ENCODE measurements around the gene TSGA10. TPM values are rescaled to one million over a fixed set of nuclear protein-coding genes. Genes with fewer than 3 reads are reported as not detected.
A peak's percentile ranks its signal among the peaks of the same experiment; 100 is the strongest.
"Not testable (repeated sequence)": the region's sequence is repeated elsewhere in the genome, so short reads cannot be mapped to it uniquely, and the experiment has no call there.

TSGA10 gene
- total and polyA plus RNA-seq, 9 donors, result 1.5 to 3.1 (median 1.9) TPM

DNA sequence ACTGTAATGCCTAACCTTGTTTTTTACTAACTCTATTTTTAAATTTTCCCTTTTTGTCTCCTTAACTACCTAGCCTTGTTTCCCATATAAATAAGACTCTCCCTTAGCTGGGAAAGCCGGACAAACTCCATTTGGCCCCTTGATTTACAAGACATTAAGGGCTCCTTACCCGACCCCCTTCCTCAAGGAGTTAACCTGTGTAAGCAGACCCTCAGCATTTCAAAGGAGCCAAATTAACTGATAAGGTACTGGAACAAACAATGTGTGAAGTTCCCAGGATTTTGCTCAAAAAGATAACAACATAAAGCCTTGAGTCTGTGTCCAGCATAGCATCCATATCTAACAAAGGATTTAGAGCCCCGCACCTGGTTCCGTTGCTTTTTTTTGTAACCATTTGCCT is 72.9 kb downstream of the TSGA10 start:
- H3K27me3 ChIP-seq (ENCODE audit: control insufficient read depth, insufficient read depth, low read length), result peaks cover 4% of the 10 kb centered on the region
- no peak for DNase-seq
- H3K9me3 ChIP-seq (replicated peaks; ENCODE audit: control insufficient read depth, low read depth, low read length), result no peaks in the 10 kb centered on the region
- no peaks in the 10 kb centered on the region for H3K4me1 ChIP-seq (ENCODE audit: control insufficient read depth, insufficient read depth, low read length)
- H3K27ac ChIP-seq (ENCODE audit: low read length), result no peak overlapping the region
- H3K36me3 ChIP-seq (ENCODE audit: control insufficient read depth, insufficient read depth, low read length), result no peaks in the 10 kb centered on the region
- no peak overlapping the region for H3K4me3 ChIP-seq (ENCODE audit: low read length)
- WGBS (ENCODE audit: insufficient coverage), result no CpG with 5 or more reads among the region's 4 CpGs

DNA sequence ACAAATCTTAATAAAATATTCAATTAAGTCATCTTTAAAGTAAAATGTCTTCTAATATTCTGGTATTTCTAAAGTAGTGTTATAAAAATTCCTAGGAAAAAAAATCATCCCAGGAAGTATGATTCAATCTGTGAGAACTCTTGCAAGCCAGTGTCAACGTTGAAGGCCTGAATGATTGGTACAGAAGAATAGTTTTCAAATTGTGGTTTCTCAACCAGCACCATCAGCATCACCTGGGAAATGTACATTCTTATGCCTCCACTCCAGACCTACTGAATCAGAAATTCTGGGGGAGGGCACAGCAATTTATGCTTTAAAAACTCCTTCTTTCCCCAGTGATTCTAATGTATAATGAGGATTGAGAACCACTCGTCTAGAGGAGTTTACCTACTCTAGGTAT is 75.5 kb downstream of the TSGA10 start:
- Histone ChIP-seq H3K27ac (ENCODE audit: low read length) (no peak overlapping the region), H3K9me3 (replicated peaks; ENCODE audit: control insufficient read depth, low read depth, low read length) (no peaks in the 10 kb centered on the region), H3K27me3 (ENCODE audit: control insufficient read depth, insufficient read depth, low read length) (peaks cover 4% of the 10 kb centered on the region), H3K4me1 (ENCODE audit: control insufficient read depth, insufficient read depth, low read length) (no peaks in the 10 kb centered on the region), H3K4me3 (ENCODE audit: low read length) (no peak overlapping the region), H3K36me3 (ENCODE audit: control insufficient read depth, insufficient read depth, low read length) (no peaks in the 10 kb centered on the region)
- no peak for DNase-seq
- no CpG with 5 or more reads among the region's 2 CpGs for WGBS (ENCODE audit: insufficient coverage)

GRCh38 chr2:99072551-99072950 is 82.2 kb downstream of the TSGA10 start:
- H3K4me1 ChIP-seq (ENCODE audit: control insufficient read depth, insufficient read depth, low read length), result no peaks in the 10 kb centered on the region
- H3K4me3 ChIP-seq (ENCODE audit: low read length), result no peak overlapping the region
- no peaks in the 10 kb centered on the region for H3K36me3 ChIP-seq (ENCODE audit: control insufficient read depth, insufficient read depth, low read length)
- no peak for DNase-seq
- H3K27ac ChIP-seq (ENCODE audit: low read length), result no peak overlapping the region
- no CpG with 5 or more reads among the region's 1 CpG for WGBS (ENCODE audit: insufficient coverage)
- no peaks in the 10 kb centered on the region for H3K27me3 ChIP-seq (ENCODE audit: control insufficient read depth, insufficient read depth, low read length)
- H3K9me3 ChIP-seq (replicated peaks; ENCODE audit: control insufficient read depth, low read depth, low read length), result no peaks in the 10 kb centered on the region

DNA sequence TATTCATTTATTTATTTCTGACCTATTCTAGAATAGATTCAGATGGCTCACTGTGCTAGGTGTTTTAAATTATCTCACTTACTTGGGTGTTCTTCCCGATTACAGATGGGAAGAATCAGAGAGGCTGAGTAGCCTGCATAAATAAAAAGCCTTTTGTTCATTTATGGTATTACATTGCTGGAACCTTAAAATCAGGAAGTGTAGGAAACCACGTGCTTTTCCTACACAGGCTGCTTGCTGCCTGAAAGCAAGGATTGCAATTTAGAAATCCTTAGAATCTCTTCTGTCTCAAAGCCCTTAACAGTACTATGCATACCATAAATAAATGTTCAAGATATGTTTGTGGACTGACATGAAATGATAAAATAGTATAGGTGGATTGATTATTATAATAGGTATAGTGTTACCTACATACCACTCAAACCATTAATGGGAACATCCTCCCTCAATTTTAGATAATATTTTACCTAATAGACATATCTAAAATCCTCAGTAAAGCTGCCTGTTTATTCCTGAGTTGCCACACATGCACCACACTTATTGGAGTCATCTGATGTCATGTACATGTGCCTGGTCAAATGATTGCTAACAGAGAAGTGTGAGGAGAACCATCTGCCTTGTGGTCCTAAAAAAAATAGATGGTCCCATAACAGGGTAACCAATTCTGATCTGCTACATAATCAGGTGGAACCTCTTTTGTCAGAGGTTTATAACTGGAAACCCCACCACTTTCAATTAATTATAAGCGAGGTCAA is 86.7 kb downstream of the TSGA10 start:
- DNase-seq, result peak; percentile 10
- Histone ChIP-seq H3K36me3 (ENCODE audit: control insufficient read depth, insufficient read depth, low read length) (no peaks in the 10 kb centered on the region), H3K27ac (ENCODE audit: low read length) (no peak overlapping the region), H3K27me3 (ENCODE audit: control insufficient read depth, insufficient read depth, low read length) (no peaks in the 10 kb centered on the region), H3K4me1 (ENCODE audit: control insufficient read depth, insufficient read depth, low read length) (no peaks in the 10 kb centered on the region), H3K9me3 (replicated peaks; ENCODE audit: control insufficient read depth, low read depth, low read length) (no peaks in the 10 kb centered on the region), H3K4me3 (ENCODE audit: low read length) (no peak overlapping the region)
- WGBS (ENCODE audit: insufficient coverage), result no CpG with 5 or more reads among the region's 3 CpGs

DNA sequence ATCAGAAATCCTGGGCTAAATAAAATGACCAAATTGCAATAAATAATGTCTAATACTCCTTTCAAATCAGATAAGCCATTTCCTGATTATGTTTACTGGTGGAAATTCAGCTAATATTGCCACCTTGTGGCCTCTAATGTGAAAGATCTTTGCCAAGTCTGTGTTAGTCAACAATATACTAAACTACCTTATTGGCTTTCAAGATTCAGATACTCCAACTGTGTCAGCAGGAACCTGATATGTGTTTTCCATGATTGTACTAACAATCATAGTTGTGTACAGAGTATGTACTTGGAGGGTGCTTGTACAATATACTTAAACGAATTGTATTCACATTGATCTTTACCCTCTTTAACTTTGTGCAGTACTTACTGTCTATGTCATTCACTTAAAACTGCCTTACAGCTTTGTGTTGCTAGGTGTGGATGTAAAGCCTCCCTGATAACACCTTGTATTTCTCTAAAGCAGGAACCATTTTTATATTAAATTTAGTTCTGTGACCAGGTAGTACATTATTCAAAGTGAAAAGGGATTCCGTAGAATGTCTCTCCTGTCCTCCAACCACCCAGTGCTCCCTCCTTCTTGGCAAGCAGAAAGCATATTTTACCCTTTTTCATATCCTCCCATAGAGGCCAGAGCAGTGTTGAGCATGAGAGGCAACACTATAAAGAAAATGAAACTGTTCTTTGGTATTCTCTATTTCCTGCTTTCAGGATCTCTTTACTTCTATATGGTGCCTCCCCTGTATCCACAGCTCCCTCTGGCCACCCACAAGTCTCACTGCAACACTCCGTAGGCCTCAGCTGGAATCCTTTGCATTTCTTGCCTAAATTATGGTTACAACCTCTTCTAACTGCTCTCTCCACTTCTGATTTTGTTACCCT is 88.4 kb downstream of the TSGA10 start:
- Histone ChIP-seq H3K4me3 (ENCODE audit: low read length) (no peak overlapping the region), H3K36me3 (ENCODE audit: control insufficient read depth, insufficient read depth, low read length) (no peaks in the 10 kb centered on the region), H3K27ac (ENCODE audit: low read length) (no peak overlapping the region), H3K27me3 (ENCODE audit: control insufficient read depth, insufficient read depth, low read length) (no peaks in the 10 kb centered on the region), H3K9me3 (replicated peaks; ENCODE audit: control insufficient read depth, low read depth, low read length) (no peaks in the 10 kb centered on the region), H3K4me1 (ENCODE audit: control insufficient read depth, insufficient read depth, low read length) (no peaks in the 10 kb centered on the region)
- peak; percentile 40 for DNase-seq
- 0% methylated on average over 1 of the region's 3 CpGs for WGBS (ENCODE audit: insufficient coverage)

DNA sequence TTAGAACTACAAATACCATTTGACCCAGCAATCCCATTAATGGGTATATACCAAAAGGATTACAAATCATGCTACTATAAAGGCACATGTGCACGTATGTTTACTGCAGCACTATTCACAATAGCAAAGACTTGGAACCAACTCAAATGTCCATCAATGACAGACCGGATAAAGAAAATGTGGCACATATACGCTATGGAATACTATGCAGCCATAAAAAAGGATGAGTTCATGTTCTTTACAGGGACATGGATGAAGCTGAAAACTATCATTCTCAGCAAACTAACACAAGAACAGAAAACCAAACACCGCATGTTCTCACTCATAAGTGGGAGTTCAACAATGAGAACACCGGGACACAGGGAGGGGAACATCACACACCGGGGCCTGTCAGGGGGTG is 105.6 kb downstream of the TSGA10 start:
- no CpG with 5 or more reads among the region's 6 CpGs for WGBS (ENCODE audit: insufficient coverage)

DNA sequence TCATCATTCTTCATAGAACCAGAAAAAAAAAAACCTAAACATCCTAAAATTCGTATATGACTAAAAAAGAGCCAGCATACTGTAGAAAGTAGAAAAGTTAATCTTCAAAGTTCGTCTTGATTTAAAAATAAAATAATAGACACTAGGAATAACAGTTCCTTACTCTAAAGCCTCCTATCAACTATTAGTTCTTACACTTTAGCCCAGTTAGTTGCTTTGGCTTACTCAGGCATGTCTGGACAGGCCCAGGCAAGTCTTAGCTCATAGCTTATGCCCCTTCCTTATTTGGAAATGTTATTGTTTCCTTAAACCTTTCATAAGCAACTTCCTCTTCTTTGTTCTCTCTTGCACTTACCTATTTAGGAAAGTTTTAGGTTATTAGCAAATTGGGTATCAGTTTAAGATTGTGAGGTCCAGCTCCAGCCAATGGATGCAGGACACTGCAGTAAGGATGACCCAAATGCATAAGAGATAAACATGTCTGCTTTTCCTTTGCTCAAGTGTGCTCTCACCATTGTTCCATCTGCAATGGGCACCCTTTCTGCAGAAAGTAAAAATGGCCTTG is 113.9 kb downstream of the TSGA10 start:
- not testable (repeated sequence) for H3K4me3 ChIP-seq (ENCODE audit: low read length); H3K27me3 ChIP-seq (ENCODE audit: control insufficient read depth, insufficient read depth, low read length); H3K4me1 ChIP-seq (ENCODE audit: control insufficient read depth, insufficient read depth, low read length); H3K27ac ChIP-seq (ENCODE audit: low read length); H3K9me3 ChIP-seq (replicated peaks; ENCODE audit: control insufficient read depth, low read depth, low read length); DNase-seq; H3K36me3 ChIP-seq (ENCODE audit: control insufficient read depth, insufficient read depth, low read length)
- no CpG with 5 or more reads among the region's 2 CpGs for WGBS (ENCODE audit: insufficient coverage)

More for the DNA sequence above, 105.6 kb downstream of the TSGA10 start:
- not testable (repeated sequence) for DNase-seq; H3K4me3 ChIP-seq (ENCODE audit: low read length); H3K27me3 ChIP-seq (ENCODE audit: control insufficient read depth, insufficient read depth, low read length); H3K36me3 ChIP-seq (ENCODE audit: control insufficient read depth, insufficient read depth, low read length); H3K27ac ChIP-seq (ENCODE audit: low read length); H3K4me1 ChIP-seq (ENCODE audit: control insufficient read depth, insufficient read depth, low read length); H3K9me3 ChIP-seq (replicated peaks; ENCODE audit: control insufficient read depth, low read depth, low read length)

DNA sequence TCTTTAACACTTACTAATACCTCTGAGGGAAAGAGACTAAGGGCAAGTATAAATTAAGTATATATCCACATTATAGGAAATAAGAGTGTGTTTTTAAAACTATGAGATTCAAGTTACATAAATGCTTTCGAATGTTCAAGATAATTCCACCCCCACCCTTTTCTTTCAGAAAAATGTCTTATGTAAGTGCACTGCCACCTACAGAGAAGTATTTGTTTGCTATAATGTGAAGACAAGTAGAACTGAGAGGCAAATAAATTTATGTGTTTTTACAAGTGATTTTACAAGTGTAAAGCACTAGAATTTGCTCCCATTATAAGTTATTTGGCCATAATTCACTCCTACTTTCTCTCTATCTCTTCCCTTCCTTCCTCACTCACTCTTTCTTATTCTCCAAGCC is 118.8 kb downstream of the TSGA10 start:
- no peak overlapping the region for H3K27ac ChIP-seq (ENCODE audit: low read length)
- no peak for DNase-seq
- WGBS (ENCODE audit: insufficient coverage), result no CpG with 5 or more reads among the region's 1 CpG

DNA sequence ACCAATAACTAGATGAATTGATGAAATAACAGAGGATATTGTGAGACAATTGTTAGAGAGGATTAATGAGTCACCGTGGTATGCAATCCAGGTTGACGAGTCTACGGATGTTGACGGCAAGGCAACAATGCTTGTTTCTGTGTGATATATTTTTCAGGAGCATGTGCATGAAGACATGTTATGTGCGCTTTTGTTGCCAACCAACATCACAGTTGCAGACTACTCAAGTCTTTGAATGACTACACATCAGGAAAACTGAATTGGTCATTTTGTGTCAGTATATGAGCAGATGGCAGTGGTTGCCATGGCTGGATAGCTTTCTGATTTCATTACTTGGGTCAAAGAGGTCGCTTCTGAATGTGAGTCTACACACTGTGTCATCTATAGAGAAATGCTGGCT is 122.0 kb downstream of the TSGA10 start:
- no peak overlapping the region for H3K4me3 ChIP-seq (ENCODE audit: low read length)
- 100% methylated on average over 3 of the region's 6 CpGs for WGBS (ENCODE audit: insufficient coverage)
- no peaks in the 10 kb centered on the region for H3K36me3 ChIP-seq (ENCODE audit: control insufficient read depth, insufficient read depth, low read length)
- H3K27ac ChIP-seq (ENCODE audit: low read length), result no peak overlapping the region
- DNase-seq, result no peak
- no peaks in the 10 kb centered on the region for H3K9me3 ChIP-seq (replicated peaks; ENCODE audit: control insufficient read depth, low read depth, low read length)
- H3K4me1 ChIP-seq (ENCODE audit: control insufficient read depth, insufficient read depth, low read length), result no peaks in the 10 kb centered on the region
- H3K27me3 ChIP-seq (ENCODE audit: control insufficient read depth, insufficient read depth, low read length), result no peaks in the 10 kb centered on the region

More for the DNA sequence above, 118.8 kb downstream of the TSGA10 start:
- Histone ChIP-seq H3K27me3 (ENCODE audit: control insufficient read depth, insufficient read depth, low read length) (no peaks in the 10 kb centered on the region), H3K9me3 (replicated peaks; ENCODE audit: control insufficient read depth, low read depth, low read length) (no peaks in the 10 kb centered on the region), H3K36me3 (ENCODE audit: control insufficient read depth, insufficient read depth, low read length) (no peaks in the 10 kb centered on the region), H3K4me3 (ENCODE audit: low read length) (no peak overlapping the region), H3K4me1 (ENCODE audit: control insufficient read depth, insufficient read depth, low read length) (no peaks in the 10 kb centered on the region)

GRCh38 chr2:99032001-99032400 is 122.7 kb downstream of the TSGA10 start:
- 50% methylated on average over 1 of the region's 2 CpGs for WGBS (ENCODE audit: insufficient coverage)
- Histone ChIP-seq H3K9me3 (replicated peaks; ENCODE audit: control insufficient read depth, low read depth, low read length) (no peaks in the 10 kb centered on the region), H3K4me1 (ENCODE audit: control insufficient read depth, insufficient read depth, low read length) (no peaks in the 10 kb centered on the region), H3K4me3 (ENCODE audit: low read length) (no peak overlapping the region), H3K27ac (ENCODE audit: low read length) (no peak overlapping the region), H3K36me3 (ENCODE audit: control insufficient read depth, insufficient read depth, low read length) (no peaks in the 10 kb centered on the region), H3K27me3 (ENCODE audit: control insufficient read depth, insufficient read depth, low read length) (no peaks in the 10 kb centered on the region)
- no peak for DNase-seq
